NCI-H524 (cell line): Measurements from ENCODE around the gene RMI1.
A peak's percentile ranks its signal among the peaks of the same experiment; 100 is the strongest.
"Not testable (repeated sequence)": the region's sequence is repeated elsewhere in the genome, so short reads cannot be mapped to it uniquely, and the experiment has no call there.

Source experiments
- DNase-seq, 2 experiments: peaks; one replicate each; lab custom pipeline; 2025; lab: John Stamatoyannopoulos, UW

The RMI1 gene

DNA sequence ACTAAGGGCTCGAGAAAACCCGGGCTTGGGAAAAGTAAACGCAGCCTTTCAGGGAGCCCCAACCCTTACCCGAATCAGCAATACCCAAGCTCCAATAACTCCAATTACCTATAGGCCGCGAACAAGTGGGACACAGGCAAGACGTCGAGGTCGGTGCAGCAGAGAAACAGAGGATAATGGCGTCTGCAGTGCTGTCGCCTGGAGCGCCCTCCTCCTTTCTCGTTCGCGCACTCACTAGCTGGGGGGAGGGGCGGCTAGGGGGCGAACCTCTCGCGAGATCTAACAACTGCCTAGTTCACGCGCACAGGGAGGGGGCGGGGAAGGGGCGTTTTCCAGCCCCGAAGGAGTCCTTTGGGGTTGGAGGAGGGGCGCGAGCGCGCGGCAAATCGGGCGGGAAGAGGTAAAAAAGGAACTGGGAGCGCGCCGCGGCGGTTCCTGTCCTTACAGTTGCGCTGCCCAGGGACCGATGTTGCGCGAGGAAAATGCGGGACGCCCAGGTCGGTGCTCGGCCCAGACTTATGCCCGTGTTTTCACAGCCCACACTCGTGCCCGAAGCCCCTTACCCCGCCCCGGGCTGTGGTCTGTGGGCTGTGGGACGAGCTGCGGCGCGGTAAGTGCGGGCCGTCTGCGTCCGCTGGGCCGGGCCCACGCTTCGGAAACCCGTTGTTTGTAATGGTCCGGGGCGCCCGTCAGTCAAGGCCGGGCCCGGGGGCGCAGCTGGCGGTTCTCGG is at the start of gene RMI1:
Gene RMI1 (plus strand): TSS at position 411 of the 731 bp plus-strand sequence. CDS start 20,182 bp downstream, outside the sequence.
- DNase-seq, result peak; percentile 87 to 89

- no peak for DNase-seq
Observed at GRCh38 chr9:83930881-83931280, 49.7 kb upstream of the RMI1 start.

DNA sequence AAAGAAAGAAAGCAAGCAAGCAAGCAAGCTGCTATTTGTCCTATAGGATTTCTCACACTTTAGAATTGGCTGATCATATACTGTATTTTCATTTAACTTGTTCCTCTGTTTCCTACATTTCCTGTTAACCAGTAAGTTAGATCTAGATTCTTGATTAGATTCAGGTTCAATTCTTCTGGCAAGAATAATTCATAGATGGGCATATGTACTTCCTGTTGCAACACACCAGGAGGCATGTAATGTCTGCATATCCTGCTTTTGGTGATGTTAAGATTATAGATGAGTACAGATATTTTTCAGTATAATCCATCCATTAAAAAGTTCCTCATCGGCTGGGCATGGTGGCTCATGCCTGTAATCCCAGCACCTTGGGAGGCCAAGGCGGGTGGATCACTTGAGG is 48.6 kb upstream of the RMI1 start:
- no peak for DNase-seq

- DNase-seq, result no peak
Observed at GRCh38 chr9:83932851-83933250, 47.8 kb upstream of the RMI1 start.

- DNase-seq, result no peak
Observed at GRCh38 chr9:83933790-83934189, 46.8 kb upstream of the RMI1 start.

DNA sequence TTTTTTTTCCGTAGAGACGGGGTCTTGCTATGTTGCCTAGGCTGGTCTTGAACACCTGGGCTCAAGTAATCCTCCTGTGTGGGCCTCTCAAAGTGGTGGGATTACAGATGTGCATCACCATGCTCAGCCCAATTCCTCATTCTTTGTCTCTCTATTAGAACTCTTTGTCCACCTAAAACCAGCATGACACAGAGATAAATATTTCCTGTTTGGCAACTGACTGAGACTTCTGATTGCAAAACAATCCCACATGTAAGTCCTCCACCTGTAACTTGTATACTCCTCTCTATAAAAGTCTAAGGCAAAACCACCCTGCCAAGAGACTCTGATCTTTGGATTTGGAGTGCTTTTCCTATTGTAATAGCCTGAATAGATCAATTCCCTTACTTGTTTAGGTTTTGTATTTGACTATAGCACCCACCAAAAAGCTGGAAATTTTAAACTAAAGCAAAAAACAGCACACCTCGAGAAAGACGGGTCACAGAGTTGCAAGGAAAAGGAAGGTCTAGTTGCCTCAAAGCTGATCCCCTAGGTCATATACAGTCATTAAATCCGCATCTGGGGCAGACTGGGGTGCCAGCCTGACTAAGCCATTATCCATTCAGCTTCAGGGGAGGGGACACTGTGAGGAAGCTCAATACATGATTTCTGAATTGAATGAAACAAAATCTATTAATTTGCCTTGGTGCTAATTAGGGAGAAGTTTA is 45.9 kb upstream of the RMI1 start:
- no peak for DNase-seq

DNA sequence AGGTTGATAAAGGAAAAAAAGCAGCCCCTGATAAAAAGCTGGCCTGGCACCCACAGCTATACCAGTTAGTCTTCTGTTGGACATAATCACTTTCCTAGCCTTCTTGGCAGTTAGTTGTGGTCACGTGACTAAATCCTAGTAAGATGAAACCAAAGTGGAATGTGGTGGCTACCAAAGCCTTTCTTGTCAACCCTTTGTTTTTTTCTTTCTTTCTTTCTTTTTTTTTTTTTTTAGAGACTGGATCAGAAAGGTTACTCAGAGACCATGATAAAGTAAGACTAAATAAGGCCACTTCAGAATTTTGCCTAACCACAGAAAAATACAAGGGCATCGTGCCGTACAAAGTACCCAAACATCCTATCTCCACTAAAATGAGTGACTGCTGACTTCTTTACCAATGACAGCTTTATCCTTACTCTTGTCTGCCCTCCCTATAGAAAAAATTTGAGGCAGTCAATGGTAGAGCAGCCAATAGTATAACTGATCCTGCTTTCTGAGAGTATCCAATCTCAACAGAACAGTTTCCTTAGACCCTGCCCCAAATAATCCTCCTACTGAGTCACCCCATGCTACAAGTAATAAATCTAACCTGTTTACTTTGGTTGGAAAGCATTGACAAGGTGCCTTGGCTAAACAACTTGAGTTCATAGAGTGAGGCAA is 45.2 kb upstream of the RMI1 start:
- no peak for DNase-seq

GRCh38 chr9:83936523-83936922 is 44.1 kb upstream of the RMI1 start:
- no peak for DNase-seq

DNA sequence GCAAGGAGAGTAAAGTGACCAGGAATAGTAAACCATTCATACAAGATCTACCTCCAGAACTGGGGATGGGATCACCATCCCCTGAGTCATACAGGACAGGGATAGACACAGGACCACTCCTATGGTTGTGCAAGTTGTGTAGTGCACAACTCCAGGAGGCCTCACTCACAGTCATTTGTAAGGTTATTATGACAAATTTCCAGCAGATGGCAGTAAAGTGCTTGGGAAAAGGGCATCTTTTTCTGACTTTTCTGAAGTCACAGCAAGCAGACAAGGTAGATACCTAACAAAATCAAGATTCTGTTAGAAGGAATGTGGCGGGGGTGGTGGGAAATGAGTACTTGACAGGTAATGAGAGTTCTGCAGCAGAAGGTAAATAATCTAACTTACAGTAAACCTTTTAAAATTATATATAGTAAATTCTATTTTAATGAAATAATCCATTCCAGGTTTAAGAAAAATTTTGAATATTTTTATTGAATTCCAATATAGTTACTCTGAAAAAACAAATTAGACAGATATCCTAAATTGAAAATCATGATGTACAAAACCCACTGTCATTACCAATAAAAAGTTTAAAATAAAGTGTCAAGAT is 42.6 kb upstream of the RMI1 start:
- DNase-seq, result peak in 1 of 2 experiments; percentile 55

GRCh38 chr9:83940590-83941303 is 39.9 kb upstream of the RMI1 start:
- no peak for DNase-seq

DNA sequence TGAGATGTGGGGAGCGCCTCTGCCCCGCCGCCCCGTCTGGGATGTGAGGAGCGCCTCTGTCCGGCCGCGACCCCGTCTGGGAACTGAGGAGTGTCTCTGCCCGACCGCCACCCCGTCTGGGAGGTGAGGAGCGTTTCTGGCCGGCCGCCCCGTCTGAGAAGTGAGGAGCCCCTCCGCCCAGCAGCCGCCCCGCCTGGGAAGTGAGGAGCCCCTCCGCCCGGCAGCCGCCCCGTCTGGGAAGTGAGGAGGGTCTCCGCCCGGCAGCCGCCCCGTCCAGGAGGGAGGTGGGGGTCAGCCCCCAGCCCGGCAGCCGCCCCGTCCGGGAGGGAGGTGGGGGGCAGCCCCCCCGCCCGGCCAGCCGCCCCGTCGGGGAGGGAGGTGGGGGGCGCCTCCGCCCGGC is 32.5 kb upstream of the RMI1 start:
- DNase-seq, result not testable (repeated sequence)

- DNase-seq, result peak in 1 of 2 experiments; percentile 7
Observed at GRCh38 chr9:83956086-83956435, 24.5 kb upstream of the RMI1 start.

- DNase-seq, result peak in 1 of 2 experiments; percentile 45
Observed at GRCh38 chr9:83956436-83957247, 24.0 kb upstream of the RMI1 start.

DNA sequence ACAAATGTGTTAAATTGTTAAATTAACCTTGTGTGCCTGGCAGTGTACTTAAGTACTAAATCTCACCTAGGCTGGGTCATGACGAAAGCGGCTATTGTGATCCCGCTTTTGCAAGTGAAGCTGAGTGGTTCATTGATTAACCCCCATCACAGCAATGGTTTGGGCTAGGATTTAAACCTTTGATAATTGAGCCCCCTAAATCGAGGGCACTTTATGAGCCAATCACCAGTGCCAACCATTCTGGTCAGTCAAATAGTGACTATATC is 23.4 kb upstream of the RMI1 start:
- DNase-seq, result no peak

- no peak for DNase-seq
Observed at GRCh38 chr9:83959061-83959460, 21.5 kb upstream of the RMI1 start.

DNA sequence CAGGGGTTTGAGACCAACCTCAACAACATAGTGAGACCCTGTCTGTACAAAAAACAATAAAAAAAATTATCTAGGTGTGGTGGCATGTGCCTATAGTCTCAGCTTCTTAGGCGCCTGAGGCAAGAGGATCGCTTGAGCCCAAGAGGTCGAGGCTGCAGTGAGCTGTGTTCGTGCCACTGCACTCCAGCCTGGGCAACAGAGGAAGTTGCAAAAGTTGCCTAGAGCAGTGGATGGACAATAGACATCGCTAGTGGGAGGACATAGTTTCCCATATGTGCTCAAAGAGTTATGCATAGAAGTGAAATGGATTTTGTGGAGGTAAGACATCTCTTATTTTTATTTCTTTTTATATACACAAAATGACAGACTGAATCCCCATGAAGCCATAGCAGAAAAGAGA is 19.6 kb upstream of the RMI1 start:
- no peak for DNase-seq

- DNase-seq, result no peak
Observed at GRCh38 chr9:83962165-83962564, 18.4 kb upstream of the RMI1 start.

DNA sequence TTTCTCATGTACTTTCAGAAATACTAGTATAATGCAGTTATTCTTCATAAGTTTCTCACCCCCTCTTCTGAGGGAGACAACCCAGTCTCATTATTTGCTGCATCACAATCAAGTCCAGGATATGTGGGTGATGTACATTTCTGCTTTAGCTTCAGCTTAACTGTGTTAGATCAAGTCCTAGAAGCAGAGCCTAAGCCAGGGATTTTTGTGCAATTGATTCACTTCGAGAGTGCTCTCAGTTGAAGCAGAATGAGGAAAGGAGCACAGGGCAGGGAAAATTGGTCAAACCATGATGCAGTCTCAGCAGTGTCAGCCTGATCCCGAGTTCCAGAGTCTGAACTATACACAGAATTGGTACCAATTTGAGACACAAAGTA is 15.6 kb upstream of the RMI1 start:
- DNase-seq, result no peak

DNA sequence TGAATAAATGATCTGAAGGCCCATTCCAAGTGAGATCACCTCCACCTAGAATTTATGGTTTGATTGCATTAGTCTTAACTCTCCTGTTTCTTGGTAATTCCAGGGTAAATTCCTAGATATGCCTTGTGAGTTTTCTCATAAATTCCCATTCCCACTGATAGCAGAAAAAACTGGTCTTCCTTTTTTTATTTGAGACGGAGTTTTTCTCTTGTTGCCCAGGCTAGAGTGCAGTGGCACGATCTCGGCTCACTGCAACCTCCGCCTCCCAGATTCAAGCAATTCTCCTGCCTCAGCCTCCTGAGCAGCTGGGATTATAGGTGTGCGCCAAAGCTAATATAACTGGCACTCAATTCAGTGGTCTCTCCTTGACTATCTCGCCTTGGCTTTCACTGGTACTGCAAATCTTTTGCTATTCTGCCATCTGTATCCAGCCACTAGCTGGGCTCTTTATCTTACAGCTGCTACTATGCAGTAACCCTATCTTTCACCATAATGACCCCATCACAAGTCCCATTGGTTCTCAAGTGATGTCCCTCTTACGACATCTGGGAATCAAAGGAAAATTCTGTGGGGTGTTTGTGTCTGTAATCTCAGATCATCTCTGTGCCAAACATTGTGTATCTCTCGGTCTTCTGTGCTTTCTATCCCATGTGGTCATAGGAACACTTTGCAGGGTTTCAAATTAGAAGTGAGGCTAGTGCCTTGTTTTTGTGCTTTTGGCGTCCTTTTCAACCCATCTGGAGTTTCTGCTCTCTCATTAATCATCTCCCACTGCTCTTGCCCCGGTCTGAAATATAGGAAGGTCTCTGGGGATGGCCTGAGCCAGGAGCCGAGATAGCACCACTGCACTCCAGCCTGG is 15.0 kb upstream of the RMI1 start:
- DNase-seq, result peak in 1 of 2 experiments; percentile 46

DNA sequence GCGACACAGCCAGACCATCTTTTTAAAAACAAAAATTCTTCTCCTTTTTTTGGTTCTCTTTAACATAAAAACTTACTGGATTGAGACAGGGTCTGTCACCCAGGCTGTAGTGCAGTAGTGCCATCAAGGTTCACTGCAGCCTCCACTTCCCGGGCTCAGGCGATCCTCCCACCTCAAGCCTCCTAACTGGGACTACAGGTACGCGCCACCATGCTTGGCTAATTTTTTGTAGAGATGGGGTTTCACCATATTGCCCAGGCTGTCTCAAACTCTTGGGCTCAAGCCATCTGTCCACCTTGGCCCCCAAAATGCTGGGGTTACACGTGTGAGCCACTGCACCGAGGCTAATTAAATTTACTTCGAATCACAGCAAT is 14.4 kb upstream of the RMI1 start:
- DNase-seq, result no peak

- no peak for DNase-seq
Observed at GRCh38 chr9:83967073-83967472, 13.5 kb upstream of the RMI1 start.
